ENCODE results near the gene OVCH2. TPM values are rescaled to one million over a fixed set of nuclear protein-coding genes. Genes with fewer than 3 reads are reported as not detected.

The OVCH2 gene
- total RNA-seq, 1 experiment from 2014 or later, result 0.57 TPM

- CTCF ChIA-PET, result interaction anchor here (7.5 kb wide), 1 partner anchor 80 kb away, joined by 229 read pairs; no protein-coding TSS in a partner anchor
- Mint-ChIP-seq H3K4me3 (no peak overlapping the region), H3K36me3 (peaks cover 40% of the 10 kb centered on the region), H3K9me3 (no peaks in the 10 kb centered on the region), H3K4me1 (peaks cover 6% of the 10 kb centered on the region), H3K27ac (no peak overlapping the region), H3K27me3 (ENCODE audit: low read depth) (no peaks in the 10 kb centered on the region)
- POLR2A ChIA-PET, result no interaction called here
- ATAC-seq, result no peak
- no peak for DNase-seq (ENCODE audit: low spot score)
- no peak for TF ChIP-seq CREB1 (CRISPR knock-in tag; IDR thresholded peaks at IDR 0.05)
- TF ChIP-seq ESRRA (CRISPR knock-in tag; IDR thresholded peaks at IDR 0.05; ENCODE audit: borderline replicate concordance), result no peak
- no peak for TF ChIP-seq NFE2L1 (CRISPR knock-in tag; IDR thresholded peaks at IDR 0.05)
- no peak for TF ChIP-seq FOXK1 (CRISPR knock-in tag; IDR thresholded peaks at IDR 0.05)
- no peak for TF ChIP-seq TEAD1 (CRISPR knock-in tag; IDR thresholded peaks at IDR 0.05)
- no peak for TF ChIP-seq USF2 (CRISPR knock-in tag; IDR thresholded peaks at IDR 0.05)
- no peak for TF ChIP-seq MXD4 (CRISPR knock-in tag; IDR thresholded peaks at IDR 0.05; ENCODE audit: borderline replicate concordance)
Measured at GRCh38 chr11:7654195-7654705, 52.0 kb downstream of the OVCH2 start.

GRCh38 chr11:7651700-7652099 lies 54.6 kb downstream of the OVCH2 start:
- Mint-ChIP-seq H3K36me3 (peaks cover 44% of the 10 kb centered on the region), H3K4me1 (no peaks in the 10 kb centered on the region), H3K9me3 (no peaks in the 10 kb centered on the region), H3K27me3 (ENCODE audit: low read depth) (no peaks in the 10 kb centered on the region), H3K27ac (no peak overlapping the region), H3K4me3 (no peak overlapping the region)
- no peak for ATAC-seq
- ChIA-PET CTCF (interaction anchor here (0.6 to 7.5 kb wide), 3 partner anchors 77 to 303 kb away, joined by 3 to 229 read pairs (median 8); no protein-coding TSS in a partner anchor), POLR2A (no interaction called here)
- TF ChIP-seq TEAD4 (CRISPR knock-in tag; IDR thresholded peaks at IDR 0.05), result no peak
- no peak for TF ChIP-seq NR3C1 (CRISPR knock-in tag; conservative IDR thresholded peaks at IDR 0.05; ENCODE audit: low read depth)
- TF ChIP-seq MLX (CRISPR knock-in tag; IDR thresholded peaks at IDR 0.05), result no peak
- TF ChIP-seq E2F5 (CRISPR knock-in tag; IDR thresholded peaks at IDR 0.05), result no peak
- no peak for TF ChIP-seq MYBL2 (CRISPR knock-in tag; IDR thresholded peaks at IDR 0.05)
- no peak for DNase-seq (ENCODE audit: low spot score)

GRCh38 chr11:7651140-7651551 lies 55.1 kb downstream of the OVCH2 start:
- CTCF ChIA-PET, result interaction anchor here (0.6 to 7.5 kb wide), 2 partner anchors 77 to 302 kb away, joined by 3 to 229 read pairs; no protein-coding TSS in a partner anchor
- no peak for TF ChIP-seq PREB (CRISPR knock-in tag; IDR thresholded peaks at IDR 0.05; ENCODE audit: borderline replicate concordance)
- TF ChIP-seq ZNF121 (CRISPR knock-in tag; IDR thresholded peaks at IDR 0.05), result no peak
- TF ChIP-seq CDX4 (CRISPR knock-in tag; IDR thresholded peaks at IDR 0.05; ENCODE audit: borderline replicate concordance), result no peak
- TF ChIP-seq TCF7 (CRISPR knock-in tag; IDR thresholded peaks at IDR 0.05; ENCODE audit: low read depth), result no peak
- TF ChIP-seq ZNF138 (CRISPR knock-in tag; conservative IDR thresholded peaks at IDR 0.05), result no peak
- TF ChIP-seq AFF4 (CRISPR knock-in tag; IDR thresholded peaks at IDR 0.05; ENCODE audit: borderline replicate concordance), result no peak
- no peak for TF ChIP-seq GTF2I (CRISPR knock-in tag; conservative IDR thresholded peaks at IDR 0.05)
- no peak for TF ChIP-seq MLX (CRISPR knock-in tag; IDR thresholded peaks at IDR 0.05)
- no peak for TF ChIP-seq IRF2 (CRISPR knock-in tag; IDR thresholded peaks at IDR 0.05; ENCODE audit: borderline replicate concordance, low read depth)
- TF ChIP-seq TP53 (CRISPR knock-in tag; IDR thresholded peaks at IDR 0.05), result no peak
- TF ChIP-seq NR3C1 (CRISPR knock-in tag; conservative IDR thresholded peaks at IDR 0.05; ENCODE audit: low read depth), result no peak
- TF ChIP-seq CREM (CRISPR knock-in tag; IDR thresholded peaks at IDR 0.05), result no peak

More at GRCh38 chr11:7651140-7651551, 55.1 kb downstream of the OVCH2 start:
- POLR2A ChIA-PET, result no interaction called here
- no peaks in the 10 kb centered on the region for H3K27me3 Mint-ChIP-seq (ENCODE audit: low read depth)
- DNase-seq (ENCODE audit: low spot score), result no peak
- no peaks in the 10 kb centered on the region for H3K4me1 Mint-ChIP-seq
- no peak overlapping the region for H3K27ac Mint-ChIP-seq
- no peaks in the 10 kb centered on the region for H3K9me3 Mint-ChIP-seq
- H3K4me3 Mint-ChIP-seq, result no peak overlapping the region
- H3K36me3 Mint-ChIP-seq, result peaks cover 44% of the 10 kb centered on the region
- no peak for ATAC-seq
